Right atrium auricular region (tissue), 2 donors: ENCODE results near the gene L3MBTL2. TPM values are rescaled to one million over a fixed set of nuclear protein-coding genes. Genes with fewer than 3 reads are reported as not detected.

ENCODE experiments used
- DNase-seq: peaks from one replicate; pipeline ENCODE4 v3.0.0-alpha.2; 2019; ENCODE audit warnings: low spot score
- H3K27ac ChIP-seq, 2 donors: fragments of 200-600 bp; sonication (generic); 1 replicate in 1 of 2; 2 replicates in 1 of 2; pipeline ENCODE4 v1.5.1; 2016 to 2019
- H3K27me3 ChIP-seq, 2 donors: fragments of 200-600 bp; sonication (generic); one replicate each; pipeline versions ENCODE4 v1.5.1 to v1.6.0; 2017 to 2019
- H3K36me3 ChIP-seq: fragments of 200-600 bp; sonication (generic); one replicate; pipeline ENCODE4 v1.5.1; 2016
- H3K4me1 ChIP-seq, 2 donors: fragments of 200-600 bp; sonication (generic); one replicate each; pipeline versions ENCODE4 v1.5.1 to v1.6.0; 2017 to 2019
- H3K4me3 ChIP-seq, 2 donors: fragments of 200-600 bp; sonication (generic); 1 replicate in 1 of 2; 2 replicates in 1 of 2; pipeline ENCODE4 v1.5.1; 2017 to 2019; ENCODE audit warnings: mild to moderate bottlenecking in 1 of 2, moderate library complexity in 1 of 2
- H3K9me3 ChIP-seq, 2 donors: fragments of 200-600 bp; sonication (generic); one replicate each; pipeline ENCODE4 v1.5.1; 2019
- total RNA-seq, 2 donors: library from RNA; depleted of rRNA; stranded (reverse); fragments of >200 nt; gene quantifications; one replicate each; pipeline ENCODE4 v1.1.0, GENCODE V29; 2016
- TF ChIP-seq, protein P1 (sequence below), 2 donors: fragments of 200-600 bp; sonication (generic); IDR thresholded peaks; one replicate each; pipeline ENCODE4 v1.5.1; 2019; ENCODE audit warnings: antibody characterized with exemption in 2 of 2

The L3MBTL2 gene
- total RNA-seq, 2 donors from 2014 or later: 9.0 to 14.6 TPM

DNA sequence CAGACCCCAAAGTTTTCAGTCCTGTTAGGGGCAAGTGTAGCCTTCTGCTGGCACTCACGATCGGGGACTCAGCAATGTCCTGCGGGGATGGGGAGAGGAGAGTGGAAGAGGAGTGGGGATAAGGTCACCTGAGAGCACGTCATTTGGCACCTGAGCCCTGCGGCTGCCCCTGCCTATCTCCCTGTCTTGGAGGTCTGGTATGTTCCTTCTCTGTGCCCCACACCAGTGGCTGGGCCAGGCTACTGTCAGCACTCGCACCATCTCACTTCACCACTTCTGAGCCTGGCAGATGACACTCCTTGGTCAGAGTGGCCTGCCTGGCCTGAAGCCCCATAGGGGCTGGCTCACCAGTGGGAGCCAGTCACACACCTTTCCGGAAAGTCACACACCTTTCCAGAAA is 55.8 kb downstream of the L3MBTL2 start:
- H3K4me1 ChIP-seq: peaks cover 0 to 23% of the 10 kb centered on the region in 2 donors
- H3K27me3 ChIP-seq: no peaks in the 10 kb centered on the region
- TF ChIP-seq, protein P1, sequence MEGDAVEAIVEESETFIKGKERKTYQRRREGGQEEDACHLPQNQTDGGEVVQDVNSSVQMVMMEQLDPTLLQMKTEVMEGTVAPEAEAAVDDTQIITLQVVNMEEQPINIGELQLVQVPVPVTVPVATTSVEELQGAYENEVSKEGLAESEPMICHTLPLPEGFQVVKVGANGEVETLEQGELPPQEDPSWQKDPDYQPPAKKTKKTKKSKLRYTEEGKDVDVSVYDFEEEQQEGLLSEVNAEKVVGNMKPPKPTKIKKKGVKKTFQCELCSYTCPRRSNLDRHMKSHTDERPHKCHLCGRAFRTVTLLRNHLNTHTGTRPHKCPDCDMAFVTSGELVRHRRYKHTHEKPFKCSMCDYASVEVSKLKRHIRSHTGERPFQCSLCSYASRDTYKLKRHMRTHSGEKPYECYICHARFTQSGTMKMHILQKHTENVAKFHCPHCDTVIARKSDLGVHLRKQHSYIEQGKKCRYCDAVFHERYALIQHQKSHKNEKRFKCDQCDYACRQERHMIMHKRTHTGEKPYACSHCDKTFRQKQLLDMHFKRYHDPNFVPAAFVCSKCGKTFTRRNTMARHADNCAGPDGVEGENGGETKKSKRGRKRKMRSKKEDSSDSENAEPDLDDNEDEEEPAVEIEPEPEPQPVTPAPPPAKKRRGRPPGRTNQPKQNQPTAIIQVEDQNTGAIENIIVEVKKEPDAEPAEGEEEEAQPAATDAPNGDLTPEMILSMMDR (IDR thresholded peaks at IDR 0.05): no peak
- no peak overlapping the region for H3K4me3 ChIP-seq
- peak overlapping the region; percentile 75 to 94 for H3K27ac ChIP-seq
- peak; percentile 72 for DNase-seq
- peaks cover 41% of the 10 kb centered on the region for H3K36me3 ChIP-seq
- H3K9me3 ChIP-seq: no peaks in the 10 kb centered on the region

DNA sequence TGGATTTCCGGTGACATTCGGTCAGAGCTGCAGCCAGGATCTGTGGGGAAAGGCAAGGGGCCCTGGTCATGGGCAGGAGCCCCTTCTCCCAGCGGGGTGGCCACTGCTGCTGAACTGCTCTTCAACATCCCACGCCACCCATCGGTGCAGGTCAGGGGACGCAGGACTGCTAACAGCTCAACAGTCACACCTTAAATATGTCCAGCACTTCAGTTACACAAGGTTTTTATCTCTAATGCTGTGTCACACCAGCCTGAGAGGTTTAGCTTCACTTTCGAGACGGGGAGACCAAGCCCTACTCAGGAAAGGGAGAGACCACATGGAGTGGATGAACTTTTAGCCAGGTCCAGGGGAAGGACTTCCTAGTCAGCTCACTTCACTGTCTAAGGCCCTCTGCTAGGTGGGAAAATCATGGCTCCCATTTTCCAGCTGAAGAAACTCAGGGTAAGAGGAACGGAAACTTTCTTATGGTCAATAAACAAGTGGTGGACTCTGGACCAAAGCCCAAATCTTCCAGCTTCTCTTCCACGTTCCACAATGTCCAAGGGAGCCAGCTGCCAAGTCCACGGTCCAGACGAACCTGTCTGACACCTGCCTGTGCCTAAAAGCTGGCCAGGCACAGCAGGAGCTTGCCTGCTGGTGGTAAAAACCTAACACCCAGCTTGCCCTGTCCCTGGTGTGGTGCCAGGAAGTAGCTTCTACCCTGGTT is 56.6 kb downstream of the L3MBTL2 start:
- Histone ChIP-seq H3K36me3 (peaks cover 36% of the 10 kb centered on the region), H3K27me3 (no peaks in the 10 kb centered on the region), H3K9me3 (no peaks in the 10 kb centered on the region), H3K4me1 (peaks cover 0 to 20% of the 10 kb centered on the region in 2 donors), H3K4me3 (no peak overlapping the region), H3K27ac (peak overlapping the region; percentile 73 to 94)
- DNase-seq: no peak
- TF ChIP-seq, protein P1 (IDR thresholded peaks at IDR 0.05): no peak

DNA sequence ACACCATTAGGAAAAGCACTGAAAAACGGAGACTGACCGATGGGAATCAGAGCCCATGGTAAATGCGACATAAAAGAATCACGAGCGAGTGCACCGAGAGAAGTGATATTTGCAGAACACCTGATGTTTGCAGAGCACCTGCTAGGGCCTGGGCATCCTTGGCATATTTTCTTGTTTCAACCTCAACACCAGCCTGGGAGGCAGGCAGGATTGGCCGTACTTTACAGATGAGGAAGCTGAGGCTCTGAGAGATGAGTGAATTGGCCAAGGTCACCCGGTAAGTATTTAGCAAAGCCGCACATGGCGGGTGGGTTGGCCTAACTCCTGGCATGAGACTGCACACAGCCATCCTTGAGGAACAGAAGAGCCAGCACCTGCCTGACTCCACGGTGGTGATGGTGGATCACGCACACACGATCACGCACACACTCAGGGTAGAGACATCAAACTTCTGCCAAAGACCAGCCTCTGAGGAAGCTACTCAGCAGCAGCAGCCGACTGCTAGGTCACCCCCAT is 57.2 kb downstream of the L3MBTL2 start:
- Histone ChIP-seq H3K9me3 (no peaks in the 10 kb centered on the region), H3K27ac (peak overlapping the region; percentile 73 to 94), H3K4me1 (peaks cover 0 to 17% of the 10 kb centered on the region in 2 donors), H3K4me3 (no peak overlapping the region), H3K36me3 (peaks cover 38% of the 10 kb centered on the region), H3K27me3 (no peaks in the 10 kb centered on the region)
- no peak for DNase-seq
- TF ChIP-seq, protein P1 (IDR thresholded peaks at IDR 0.05): no peak

DNA sequence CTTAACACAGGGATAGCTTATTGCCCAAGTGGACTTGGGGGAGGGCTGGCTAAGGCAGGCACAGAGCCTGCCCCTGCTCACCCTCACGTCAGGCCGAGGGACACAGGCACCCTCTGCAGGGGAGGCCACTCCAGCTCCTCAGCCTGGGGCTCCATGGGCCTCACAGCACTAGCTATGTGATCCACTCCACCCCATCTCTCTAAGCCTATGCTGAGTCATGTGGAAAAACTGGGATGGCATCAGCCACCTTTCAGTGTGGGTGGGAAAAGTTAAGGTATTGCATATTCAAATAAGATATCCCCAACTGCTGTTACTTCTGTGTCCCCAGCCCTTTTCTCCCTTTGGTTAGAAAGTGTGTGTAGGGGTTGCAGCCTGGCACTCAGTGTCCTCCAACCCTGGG is 58.6 kb downstream of the L3MBTL2 start:
- Histone ChIP-seq H3K27me3 (no peaks in the 10 kb centered on the region), H3K27ac (no peak overlapping the region), H3K4me1 (peaks cover 0 to 17% of the 10 kb centered on the region in 2 donors), H3K36me3 (peaks cover 46% of the 10 kb centered on the region), H3K9me3 (no peaks in the 10 kb centered on the region), H3K4me3 (no peak overlapping the region)
- TF ChIP-seq, protein P1 (IDR thresholded peaks at IDR 0.05): no peak
- no peak for DNase-seq

DNA sequence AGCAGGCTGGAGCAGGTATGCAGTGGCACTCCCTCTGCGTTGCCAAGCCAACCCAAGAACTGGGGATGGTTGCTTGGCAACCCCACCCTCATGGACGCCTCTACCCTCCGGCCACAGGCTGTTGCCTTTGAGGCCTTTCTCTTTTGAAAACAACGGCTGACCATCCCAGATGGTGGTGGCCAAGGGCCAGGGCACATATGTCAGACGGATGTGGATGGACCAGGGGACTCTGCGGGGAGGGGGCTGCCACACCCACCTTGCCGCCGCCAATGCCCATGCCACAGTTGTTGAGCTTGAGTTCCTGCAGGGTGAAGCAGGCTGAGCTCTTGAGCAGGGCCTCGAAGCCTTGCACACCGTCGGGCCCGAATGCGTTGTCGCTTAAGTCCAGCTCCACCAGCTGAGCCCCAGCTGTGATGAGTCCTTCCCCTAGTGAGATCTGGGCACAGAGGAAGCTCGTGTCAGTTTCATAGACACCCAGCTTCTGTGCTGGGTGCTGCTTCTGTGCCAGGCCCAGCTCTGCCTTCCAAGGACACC is 59.4 kb downstream of the L3MBTL2 start:
- no peaks in the 10 kb centered on the region for H3K27me3 ChIP-seq
- no peak for DNase-seq
- H3K36me3 ChIP-seq: peaks cover 54% of the 10 kb centered on the region
- H3K9me3 ChIP-seq: no peaks in the 10 kb centered on the region
- peaks cover 0 to 17% of the 10 kb centered on the region in 2 donors for H3K4me1 ChIP-seq
- no peak overlapping the region for H3K4me3 ChIP-seq
- TF ChIP-seq, protein P1 (IDR thresholded peaks at IDR 0.05): no peak
- H3K27ac ChIP-seq: no peak overlapping the region
